Activated naive CD8-positive, alpha-beta T cell treated with anti-CD3 and anti-CD28 coated beads, Interleukin-2, amount 50 U/mL, for 24 hours (primary cell): ENCODE results near the gene ELP4.

ENCODE experiments used
- ATAC-seq: fragments of 150-1000 bp; cut with Tn5 transposase; one replicate; pipeline ENCODE4 v1.10.0; 2021
- DNase-seq: peaks from one replicate; pipeline ENCODE4 v3.0.0; 2021
- H3K27ac Mint-ChIP-seq: one replicate; pipeline ENCODE4 v1.8.0; 2021; ENCODE audit warnings: mild to moderate bottlenecking, mixed read lengths
- H3K27me3 Mint-ChIP-seq: one replicate; pipeline ENCODE4 v1.8.0; 2021; ENCODE audit warnings: mixed read lengths
- H3K36me3 Mint-ChIP-seq: one replicate; pipeline ENCODE4 v1.8.0; 2021; ENCODE audit warnings: low read depth, mixed read lengths
- H3K4me1 Mint-ChIP-seq: one replicate; pipeline ENCODE4 v1.8.0; 2021; ENCODE audit warnings: mixed read lengths
- H3K4me3 Mint-ChIP-seq: one replicate; pipeline ENCODE4 v1.8.0; 2021; ENCODE audit warnings: mild to moderate bottlenecking, moderate library complexity, mixed read lengths
- H3K9me3 Mint-ChIP-seq: one replicate; pipeline ENCODE4 v1.8.0; 2021; ENCODE audit warnings: mixed read lengths

The ELP4 gene

DNA sequence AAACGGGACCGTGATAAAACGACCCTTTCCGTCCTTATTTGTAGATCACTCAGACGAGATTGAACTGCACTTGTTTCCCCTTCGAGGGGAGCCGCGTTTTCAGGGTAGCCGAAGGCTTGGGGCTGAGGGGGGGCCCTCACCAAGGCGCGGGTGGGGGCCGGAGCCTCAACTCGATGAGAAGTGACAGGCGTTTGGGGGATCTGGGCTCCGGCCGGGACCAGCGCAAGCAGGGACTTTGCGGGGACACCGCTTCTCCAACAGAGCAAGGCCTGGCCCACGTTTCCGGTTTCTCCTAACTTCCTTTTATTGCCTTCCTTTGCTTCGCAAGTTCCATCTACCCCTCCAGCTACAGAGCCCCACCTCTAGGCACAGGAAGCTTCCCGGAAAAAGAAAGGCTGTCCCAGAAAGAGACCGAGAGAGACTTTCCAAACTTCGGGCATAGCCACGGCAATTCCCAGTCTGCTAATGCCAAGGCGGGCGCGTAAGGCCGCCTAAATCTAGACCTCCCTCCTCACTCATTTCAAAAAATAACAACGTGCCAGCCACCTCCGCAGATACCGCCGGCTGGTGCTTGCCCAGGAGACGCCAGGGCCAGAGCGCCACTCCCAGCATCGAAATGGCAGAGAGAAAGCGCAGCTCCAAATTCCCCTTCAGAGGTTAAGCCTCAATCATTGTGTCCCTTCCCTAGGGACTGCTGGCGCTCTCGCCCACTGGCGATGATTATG, 294.9 kb downstream of the ELP4 start:
- H3K4me1 Mint-ChIP-seq = peaks cover 34% of the 10 kb centered on the region
- H3K27ac Mint-ChIP-seq = peak overlapping the region; percentile 60
- H3K36me3 Mint-ChIP-seq = peaks cover 7% of the 10 kb centered on the region
- peaks cover 9% of the 10 kb centered on the region for H3K9me3 Mint-ChIP-seq
- peak overlapping the region; percentile 55 for H3K4me3 Mint-ChIP-seq
- H3K27me3 Mint-ChIP-seq = peaks cover 92% of the 10 kb centered on the region
- ATAC-seq = peak; percentile 16
- DNase-seq = no peak

DNA sequence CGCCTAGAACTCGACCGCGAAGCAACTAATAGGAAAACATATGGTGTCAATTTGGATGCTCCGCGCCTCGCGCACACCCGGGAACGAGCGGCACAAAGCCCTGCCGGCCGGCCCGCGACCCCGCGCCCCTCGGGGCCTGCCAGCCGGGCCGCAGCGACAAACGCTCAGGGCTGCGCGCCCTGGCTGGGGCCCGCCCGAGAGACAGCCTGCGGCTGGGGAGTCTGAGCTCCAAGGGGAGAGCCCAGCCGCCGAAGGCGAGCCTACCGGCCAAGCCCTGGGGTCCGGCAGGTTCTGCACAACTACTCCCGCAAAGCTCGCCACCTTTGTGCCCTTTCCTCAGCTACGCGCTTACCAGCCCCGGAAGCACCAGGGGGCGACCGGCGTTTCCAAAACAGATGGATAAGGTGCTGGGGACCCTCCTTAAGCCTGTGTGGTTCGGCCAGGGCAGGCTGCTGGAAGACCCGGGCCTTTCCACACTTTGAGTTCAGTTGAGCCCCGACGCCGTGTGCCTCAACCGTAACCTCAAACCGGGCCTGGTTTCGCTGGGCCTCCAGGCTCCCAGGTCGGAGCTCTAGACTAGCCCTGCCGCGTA, 295.6 kb downstream of the ELP4 start:
- Mint-ChIP-seq H3K36me3 (peaks cover 6% of the 10 kb centered on the region), H3K4me1 (peaks cover 33% of the 10 kb centered on the region), H3K4me3 (peak overlapping the region; percentile 55), H3K27ac (peak overlapping the region; percentile 60), H3K27me3 (peaks cover 91% of the 10 kb centered on the region), H3K9me3 (peaks cover 7% of the 10 kb centered on the region)
- ATAC-seq = no peak
- DNase-seq = no peak

DNA sequence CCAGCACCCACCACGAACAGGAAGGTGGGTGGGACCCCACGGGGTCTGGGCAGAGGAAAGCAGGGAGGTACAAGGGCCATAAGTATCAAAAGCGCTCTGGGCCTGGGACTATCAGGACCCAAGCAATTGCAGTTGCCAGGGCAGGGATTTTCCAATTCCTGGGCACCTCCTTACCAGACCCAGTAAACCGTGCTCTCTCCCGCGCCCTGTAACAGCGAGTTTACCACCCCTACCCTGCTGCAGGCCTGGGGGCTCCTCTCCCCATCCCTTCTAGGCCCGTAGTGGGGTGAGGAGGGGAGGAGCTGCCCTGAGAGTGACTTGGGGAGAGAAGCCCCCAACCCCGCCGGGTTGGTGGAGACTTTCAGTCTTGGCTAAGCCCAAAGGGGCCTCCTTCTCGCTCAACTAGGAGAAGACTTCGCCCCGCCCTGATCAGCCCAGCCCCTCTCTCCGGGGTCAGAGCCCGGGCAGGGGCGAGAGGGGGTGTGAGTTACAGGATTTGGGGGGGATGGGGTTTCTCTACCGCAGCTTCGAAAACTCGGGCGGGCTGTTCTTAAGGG, 296.1 kb downstream of the ELP4 start:
- peaks cover 87% of the 10 kb centered on the region for H3K27me3 Mint-ChIP-seq
- peaks cover 6% of the 10 kb centered on the region for H3K36me3 Mint-ChIP-seq
- DNase-seq = no peak
- peaks cover under 1% of the 10 kb centered on the region for H3K9me3 Mint-ChIP-seq
- no peak overlapping the region for H3K4me3 Mint-ChIP-seq
- peaks cover 32% of the 10 kb centered on the region for H3K4me1 Mint-ChIP-seq
- no peak for ATAC-seq
- H3K27ac Mint-ChIP-seq = no peak overlapping the region

DNA sequence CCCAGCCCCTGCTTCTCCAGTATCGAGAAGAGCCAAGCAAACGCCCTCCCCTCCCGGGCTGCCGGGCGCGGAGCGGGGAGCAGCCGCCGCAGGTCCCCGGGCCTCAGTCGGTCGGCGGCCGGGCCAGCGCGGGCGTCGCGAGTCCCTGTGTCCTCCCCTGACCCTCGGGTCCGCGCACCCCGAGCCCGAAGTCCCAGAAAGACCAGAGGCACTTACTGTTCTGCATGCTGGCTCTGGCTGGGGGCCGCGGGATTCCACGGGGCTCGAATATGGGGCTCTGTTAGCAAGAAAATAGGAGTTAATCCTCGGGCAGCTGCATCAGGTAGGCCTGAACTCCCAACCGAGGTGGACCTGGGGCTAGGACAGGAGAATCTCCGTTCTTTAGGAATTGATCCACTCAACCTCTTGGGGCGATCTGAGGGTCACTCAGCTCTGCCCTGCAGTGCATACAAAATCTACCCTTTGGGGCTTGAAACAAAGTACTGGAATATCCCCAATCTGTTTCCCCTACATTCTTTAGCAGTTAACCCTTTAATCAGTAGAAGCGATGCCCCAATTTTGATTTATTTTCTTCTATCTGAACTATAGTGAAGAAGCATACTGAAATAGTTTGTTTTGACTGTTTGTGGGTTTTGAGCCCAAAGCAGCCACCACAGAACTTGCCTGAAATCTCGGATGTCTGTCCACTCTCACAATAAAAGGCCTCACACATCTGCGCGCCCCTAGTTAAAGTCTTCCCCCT, 296.8 kb downstream of the ELP4 start:
- no peak for ATAC-seq
- Mint-ChIP-seq H3K27ac (no peak overlapping the region), H3K4me3 (no peak overlapping the region), H3K36me3 (peaks cover 6% of the 10 kb centered on the region), H3K4me1 (peaks cover 36% of the 10 kb centered on the region), H3K27me3 (peaks cover 87% of the 10 kb centered on the region), H3K9me3 (no peaks in the 10 kb centered on the region)
- no peak for DNase-seq

DNA sequence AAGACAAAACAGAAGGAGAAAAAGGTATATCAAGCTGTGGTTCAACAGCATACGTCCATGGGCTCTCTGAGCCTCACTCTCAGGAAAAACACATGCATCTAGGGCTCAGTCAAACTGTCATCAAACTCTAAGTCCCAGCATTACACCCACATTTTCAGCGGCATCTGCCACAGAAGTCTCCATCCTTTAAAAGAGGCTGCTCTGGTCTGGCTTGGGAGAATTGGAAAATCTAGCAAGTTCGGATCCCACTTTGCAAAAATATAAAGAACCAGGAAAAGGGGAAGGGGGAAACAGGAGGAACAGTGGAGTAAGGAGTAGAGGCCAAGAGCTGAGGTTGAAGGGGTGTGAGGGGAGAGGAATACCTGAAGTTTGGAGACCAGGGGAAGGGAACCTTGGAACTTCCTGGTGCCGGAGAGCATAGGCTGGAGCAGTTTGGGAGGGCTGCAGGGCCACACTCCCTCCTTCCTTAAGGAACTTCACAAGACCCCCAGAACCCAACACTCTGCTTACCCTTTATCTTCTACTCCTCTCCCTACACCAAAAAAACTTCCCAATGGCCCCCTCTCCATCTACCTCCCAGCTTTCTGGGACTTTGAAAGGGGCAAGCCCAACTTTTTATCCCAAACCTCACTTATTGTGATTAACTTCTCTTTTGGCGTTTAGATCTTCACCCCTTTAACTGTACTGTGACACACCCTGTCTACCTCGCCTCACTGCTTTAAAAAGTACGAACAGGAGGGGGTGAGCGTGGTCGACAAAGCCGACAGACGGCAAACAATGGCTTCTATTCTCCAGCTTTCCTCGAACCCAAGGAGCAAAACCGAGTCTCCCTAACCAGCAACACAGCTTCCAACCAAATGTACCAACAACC, 297.6 kb downstream of the ELP4 start:
- H3K36me3 Mint-ChIP-seq = peaks cover 6% of the 10 kb centered on the region
- H3K27ac Mint-ChIP-seq = no peak overlapping the region
- no peak overlapping the region for H3K4me3 Mint-ChIP-seq
- no peaks in the 10 kb centered on the region for H3K9me3 Mint-ChIP-seq
- no peak for ATAC-seq
- H3K4me1 Mint-ChIP-seq = peaks cover 40% of the 10 kb centered on the region
- peaks cover 85% of the 10 kb centered on the region for H3K27me3 Mint-ChIP-seq
- no peak for DNase-seq

DNA sequence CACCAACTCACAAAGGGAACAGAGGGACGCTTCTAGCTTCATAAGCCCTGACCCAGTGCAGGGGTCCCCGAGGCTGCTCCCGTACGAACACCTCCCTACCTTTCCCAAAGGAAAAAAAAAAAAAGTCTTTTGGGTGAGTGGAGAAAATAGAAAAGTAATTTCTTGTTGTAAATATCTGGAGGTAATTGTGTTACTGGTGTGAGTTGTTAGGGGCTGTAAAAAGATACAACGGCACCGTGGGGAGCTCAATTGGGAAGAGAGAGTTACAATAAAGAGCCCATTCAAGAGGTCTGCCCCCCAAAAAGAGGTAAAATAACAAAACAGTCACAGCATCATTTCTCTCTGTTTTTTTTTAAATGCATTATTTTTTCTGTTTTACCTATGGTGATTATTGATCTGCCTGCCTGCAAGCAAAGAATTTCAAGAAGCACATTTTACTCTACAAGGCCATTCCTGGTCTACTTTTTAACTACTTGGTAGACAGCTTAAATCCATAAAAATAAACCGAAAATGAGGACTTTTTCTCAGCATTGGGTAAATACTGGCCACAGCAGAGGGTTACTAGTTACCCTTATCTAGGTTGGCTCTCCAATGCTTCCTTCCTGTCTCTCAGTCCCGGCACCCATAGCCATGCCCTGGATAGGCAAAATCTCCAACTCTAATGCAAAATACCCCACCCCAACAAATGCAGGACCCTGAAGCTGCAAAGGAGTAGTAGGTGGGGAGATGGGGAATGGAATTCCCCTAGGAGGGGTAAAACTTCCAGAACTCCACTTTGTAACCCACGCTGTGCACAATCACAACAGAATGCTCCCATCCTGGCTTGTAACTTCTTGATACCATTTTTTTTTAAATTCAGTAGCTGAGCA, 298.5 kb downstream of the ELP4 start:
- H3K27ac Mint-ChIP-seq = no peak overlapping the region
- peaks cover 45% of the 10 kb centered on the region for H3K4me1 Mint-ChIP-seq
- H3K36me3 Mint-ChIP-seq = peaks cover 6% of the 10 kb centered on the region
- no peak overlapping the region for H3K4me3 Mint-ChIP-seq
- no peaks in the 10 kb centered on the region for H3K9me3 Mint-ChIP-seq
- no peak for ATAC-seq
- peaks cover 82% of the 10 kb centered on the region for H3K27me3 Mint-ChIP-seq
- no peak for DNase-seq

DNA sequence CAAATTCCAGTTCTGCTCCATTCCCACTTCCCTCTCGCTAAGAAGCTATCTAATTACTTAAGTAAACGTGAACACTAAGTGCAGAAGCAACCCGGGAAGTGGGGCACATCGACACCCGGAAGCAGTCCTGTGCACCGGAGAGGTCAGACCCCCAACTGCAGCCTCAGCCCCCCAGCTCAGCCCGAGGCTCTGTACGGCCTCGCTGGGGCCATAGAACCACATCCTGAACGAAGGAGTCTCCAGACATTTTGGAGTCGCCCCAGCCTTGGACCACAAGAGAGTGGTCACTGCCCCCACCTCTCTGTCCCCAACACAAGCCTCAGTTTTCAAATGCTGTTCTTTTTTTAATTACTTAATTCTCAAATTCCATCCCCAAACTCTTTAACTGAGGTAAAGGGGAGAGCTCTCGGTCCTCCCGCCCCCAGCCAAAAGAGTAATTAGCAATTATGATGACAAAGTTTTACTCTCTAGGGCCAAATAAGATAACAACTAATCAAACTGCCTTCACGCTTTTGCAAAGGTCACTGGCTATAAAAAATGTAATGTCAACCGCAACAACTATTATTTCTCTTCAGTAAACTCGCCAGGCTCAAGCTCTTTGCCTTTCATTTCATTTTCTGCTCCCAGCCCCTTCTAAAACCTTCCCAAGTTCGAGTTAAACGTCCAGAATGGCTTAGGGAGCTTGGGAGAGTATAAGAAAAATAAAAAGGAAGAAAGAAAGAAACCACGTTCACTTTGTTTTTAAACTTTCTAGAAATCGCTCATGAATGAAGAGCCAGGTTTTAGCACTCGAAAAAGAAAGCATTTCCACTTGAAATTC, 299.4 kb downstream of the ELP4 start:
- DNase-seq = no peak
- Mint-ChIP-seq H3K9me3 (no peaks in the 10 kb centered on the region), H3K36me3 (peaks cover 6% of the 10 kb centered on the region), H3K27me3 (peaks cover 78% of the 10 kb centered on the region), H3K4me1 (peaks cover 43% of the 10 kb centered on the region), H3K27ac (no peak overlapping the region), H3K4me3 (peak overlapping the region; percentile 58)
- no peak for ATAC-seq

DNA sequence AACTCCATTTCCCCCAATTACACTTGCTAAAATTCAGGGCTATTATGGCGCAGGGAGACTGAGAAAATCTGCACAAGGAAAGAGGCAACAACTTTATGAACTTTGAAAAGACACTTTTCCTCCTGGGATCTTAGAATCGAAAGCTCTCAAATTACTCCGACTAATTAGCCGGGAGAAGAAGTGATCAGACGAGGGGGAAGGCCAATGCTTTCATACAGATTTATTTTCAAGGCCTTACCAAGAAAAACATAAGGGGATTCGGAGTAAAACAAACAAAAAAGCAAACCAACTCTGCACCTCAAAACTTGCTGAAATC, 299.9 kb downstream of the ELP4 start:
- peak overlapping the region; percentile 58 for H3K4me3 Mint-ChIP-seq
- no peak overlapping the region for H3K27ac Mint-ChIP-seq
- no peak for DNase-seq
- peaks cover 4% of the 10 kb centered on the region for H3K36me3 Mint-ChIP-seq
- H3K27me3 Mint-ChIP-seq = peaks cover 76% of the 10 kb centered on the region
- no peak for ATAC-seq
- no peaks in the 10 kb centered on the region for H3K9me3 Mint-ChIP-seq
- peaks cover 41% of the 10 kb centered on the region for H3K4me1 Mint-ChIP-seq

DNA sequence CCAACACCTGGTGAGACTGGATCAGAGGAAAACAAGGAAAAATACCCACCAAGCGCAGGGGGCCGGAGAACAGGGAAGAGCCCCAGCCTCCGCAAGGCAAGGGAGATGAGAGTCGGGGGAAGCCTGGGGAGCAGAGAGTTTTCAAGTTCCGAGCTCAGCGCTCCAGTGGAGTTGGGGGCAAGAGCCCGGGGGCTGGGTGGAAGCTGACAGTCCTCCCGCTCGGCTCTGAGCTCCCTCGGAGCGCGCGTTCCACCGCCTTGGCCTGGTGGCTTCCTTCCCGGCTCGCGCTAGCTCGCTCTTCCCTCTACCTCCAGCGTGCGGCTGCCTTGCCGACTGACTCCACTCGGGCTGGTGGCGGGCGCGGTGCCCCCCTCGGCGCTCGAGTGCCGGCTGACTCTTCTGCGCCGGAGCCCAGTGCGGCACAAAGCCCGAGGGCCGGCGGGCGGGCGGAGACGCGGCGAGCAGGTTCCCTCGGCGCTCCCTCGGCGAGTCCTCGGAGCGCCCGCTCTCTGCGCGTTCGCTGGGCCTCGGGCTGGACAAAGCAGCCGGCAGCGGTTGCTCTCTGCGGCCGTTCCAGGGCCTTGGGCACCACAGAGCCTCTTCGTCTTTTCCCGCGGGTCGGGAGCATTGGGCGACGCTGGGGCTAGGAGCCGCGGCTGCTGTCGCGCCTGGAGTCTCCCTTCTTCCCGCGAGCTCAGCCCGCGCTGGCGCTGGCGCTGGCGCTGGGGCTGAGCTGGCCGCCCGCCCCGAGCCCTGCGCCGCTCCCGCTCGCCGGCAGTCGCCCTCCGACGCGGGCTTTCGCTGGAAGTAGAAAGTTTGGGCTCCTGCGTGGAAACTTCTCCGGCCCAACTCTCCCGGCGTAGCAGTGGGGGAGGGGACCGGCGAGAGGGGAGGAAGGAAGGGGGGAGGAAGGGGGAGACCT, 300.6 kb downstream of the ELP4 start:
- Mint-ChIP-seq H3K4me3 (peak overlapping the region; percentile 78), H3K27me3 (peaks cover 78% of the 10 kb centered on the region), H3K27ac (no peak overlapping the region), H3K9me3 (no peaks in the 10 kb centered on the region), H3K36me3 (peaks cover 4% of the 10 kb centered on the region), H3K4me1 (peaks cover 40% of the 10 kb centered on the region)
- no peak for DNase-seq
- ATAC-seq = no peak

DNA sequence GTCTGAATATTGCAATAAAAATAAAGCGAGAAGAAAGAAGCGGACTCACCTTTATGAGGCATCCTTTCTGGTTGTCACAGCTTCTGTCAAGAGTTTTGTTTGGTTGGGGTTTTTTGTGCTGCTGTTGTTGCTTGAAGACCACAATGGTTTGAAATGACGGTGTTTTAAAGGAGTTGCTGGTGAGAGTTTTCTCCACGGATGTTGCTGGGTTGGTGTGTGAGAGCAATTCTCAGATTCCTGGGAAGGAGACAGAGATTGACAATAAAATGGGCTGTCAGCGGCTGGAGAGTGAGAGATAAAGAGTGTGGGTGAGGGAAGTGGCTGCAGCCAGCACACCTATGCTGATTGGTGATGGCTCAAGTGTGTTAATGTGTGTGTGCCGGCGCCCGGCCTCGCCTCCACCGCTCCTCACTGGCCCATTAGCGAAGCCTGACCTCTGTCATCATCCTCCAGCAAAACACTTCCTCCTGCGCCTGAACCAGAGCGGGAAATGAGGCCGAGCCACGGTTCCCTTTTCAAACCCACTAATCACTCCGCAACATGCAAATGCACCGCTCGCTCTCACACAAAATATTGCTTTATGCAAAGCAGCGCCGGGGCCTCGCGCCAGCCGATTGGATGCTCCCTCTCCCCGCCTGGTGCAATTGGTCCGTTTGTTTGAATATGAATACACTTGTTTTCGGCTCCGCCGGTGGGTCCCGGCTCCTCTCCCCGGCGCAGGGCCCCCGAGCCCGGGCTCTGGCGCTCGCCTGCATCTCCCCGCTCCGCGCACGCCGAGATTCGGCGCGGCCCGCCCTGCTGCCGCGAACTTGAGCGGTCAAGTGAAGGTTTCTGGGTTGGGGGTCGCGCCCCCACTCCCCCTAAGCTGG, 301.4 kb downstream of the ELP4 start, which contains the start of gene PAX6:
Gene PAX6 (minus strand): TSS at position 544 of the 869 bp plus-strand sequence. CDS start 4,911 bp downstream, outside the sequence.
- DNase-seq (peak; percentile 49), ATAC-seq (peak; percentile 33)
- peaks cover 4% of the 10 kb centered on the region for H3K36me3 Mint-ChIP-seq
- peaks cover 45% of the 10 kb centered on the region for H3K4me1 Mint-ChIP-seq
- H3K4me3 Mint-ChIP-seq = peak within 1 kb of the TSS; percentile 78
- no peaks in the 10 kb centered on the region for H3K9me3 Mint-ChIP-seq
- peaks cover 80% of the 10 kb centered on the region for H3K27me3 Mint-ChIP-seq
- peak within 1 kb of the TSS; percentile 52 for H3K27ac Mint-ChIP-seq
